ENCODE measurements around the gene SPCS1. TPM values are rescaled to one million over a fixed set of nuclear protein-coding genes. Genes with fewer than 3 reads are reported as not detected.

SPCS1 gene
- total and polyA plus RNA-seq, 12 donors, result 21.7 to 122 (median 82.2) TPM

- Histone ChIP-seq H3K27ac (no peak overlapping the region), H3K4me3 (no peak overlapping the region), H3K9me3 (peaks cover 0 to 31% (median 8%) of the 10 kb centered on the region in 11 donors), H3K4me1 (peaks cover 0 to 8% (median 0%) of the 10 kb centered on the region in 9 donors), H3K27me3 (no peaks in the 10 kb centered on the region), H3K36me3 (peaks cover 0 to 93% (median 32%) of the 10 kb centered on the region in 9 donors)
- 82 to 95% methylated on average over 14 of the region's 14 CpGs for WGBS, 2 donors
- intact Hi-C loops (cut with DNase I), result no loop called here
- TF ChIP-seq CTCF (IDR thresholded peaks at IDR 0.05), result no peak
- DNase-seq (no peak), ATAC-seq (no peak)
Measured at GRCh38 chr3:52731590-52731989, 25.7 kb downstream of the SPCS1 start.

- Histone ChIP-seq H3K4me1 (peaks cover 0 to 8% (median 0%) of the 10 kb centered on the region in 9 donors), H3K36me3 (peaks cover 0 to 100% (median 44%) of the 10 kb centered on the region in 9 donors)
- intact Hi-C loops (cut with DNase I), result no loop called here
Measured at GRCh38 chr3:52733256-52733891, 27.5 kb downstream of the SPCS1 start.

DNA sequence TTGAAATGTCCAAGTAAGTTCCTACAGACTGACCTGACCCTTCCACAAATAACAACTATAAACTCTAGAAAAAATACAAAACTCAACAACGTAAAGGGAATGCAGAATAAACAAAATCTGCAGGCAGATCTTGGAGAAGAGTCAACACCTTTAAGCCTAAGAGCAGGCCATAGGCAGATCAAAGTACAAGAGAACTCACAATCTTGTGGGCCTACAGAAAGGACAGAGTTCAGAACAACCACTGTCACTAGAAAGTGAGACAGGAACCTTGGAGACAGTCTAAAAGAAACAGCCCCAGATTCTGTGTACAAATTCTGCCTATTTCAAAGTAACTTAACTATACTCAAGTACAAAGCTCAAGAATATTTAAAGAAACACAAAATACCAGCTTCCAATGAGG, 33.8 kb downstream of the SPCS1 start:
- intact Hi-C loops (cut with DNase I), result loop anchor here in 8 of 10 donors (2.0 to 10.0 kb wide), 6 partner anchors 185 to 335 kb away; no protein-coding TSS in a partner anchor
- Histone ChIP-seq H3K27ac (no peak overlapping the region), H3K4me3 (no peak overlapping the region), H3K27me3 (no peaks in the 10 kb centered on the region), H3K36me3 (peaks cover 0 to 100% (median 73%) of the 10 kb centered on the region in 9 donors), H3K4me1 (no peaks in the 10 kb centered on the region), H3K9me3 (no peaks in the 10 kb centered on the region)
- no peak for ATAC-seq
- WGBS, 2 donors, result 87 to 92% methylated on average over 1 of the region's 1 CpG
- TF ChIP-seq CTCF (IDR thresholded peaks at IDR 0.05), result no peak
- no peak for DNase-seq

More at GRCh38 chr3:52733256-52733891, 27.5 kb downstream of the SPCS1 start:
- DNase-seq (no peak), ATAC-seq (no peak)
- no peaks in the 10 kb centered on the region for H3K27me3 ChIP-seq
- WGBS, 2 donors, result 87 to 98% methylated on average over 10 of the region's 10 CpGs
- TF ChIP-seq CTCF (IDR thresholded peaks at IDR 0.05), result no peak
- H3K4me3 ChIP-seq, result no peak overlapping the region
- H3K27ac ChIP-seq, result no peak overlapping the region
- peaks cover 0 to 31% (median 6%) of the 10 kb centered on the region in 11 donors for H3K9me3 ChIP-seq

- WGBS, 2 donors, result 90 to 94% methylated on average over 3 of the region's 3 CpGs
- intact Hi-C loops (cut with DNase I), result loop anchor here in 8 of 10 donors (1.0 to 10.0 kb wide), 6 partner anchors 182 to 332 kb away; no protein-coding TSS in a partner anchor
- H3K4me1 ChIP-seq, result no peaks in the 10 kb centered on the region
- H3K27ac ChIP-seq, result no peak overlapping the region
- TF ChIP-seq CTCF (IDR thresholded peaks at IDR 0.05), result peak; percentile 35 to 71 (median 60)
- H3K27me3 ChIP-seq, result no peaks in the 10 kb centered on the region
- no peak for DNase-seq
- ATAC-seq, result peak in 1 of 8 donors; percentile 42
- H3K4me3 ChIP-seq, result no peak overlapping the region
- H3K36me3 ChIP-seq, result peaks cover 0 to 100% (median 73%) of the 10 kb centered on the region in 9 donors
- H3K9me3 ChIP-seq, result no peaks in the 10 kb centered on the region
Measured at GRCh38 chr3:52742418-52743041, 36.6 kb downstream of the SPCS1 start.

Measured in heart right ventricle (tissue), 16 donors.